Measurements from ENCODE around the gene RHOB.

DNA sequence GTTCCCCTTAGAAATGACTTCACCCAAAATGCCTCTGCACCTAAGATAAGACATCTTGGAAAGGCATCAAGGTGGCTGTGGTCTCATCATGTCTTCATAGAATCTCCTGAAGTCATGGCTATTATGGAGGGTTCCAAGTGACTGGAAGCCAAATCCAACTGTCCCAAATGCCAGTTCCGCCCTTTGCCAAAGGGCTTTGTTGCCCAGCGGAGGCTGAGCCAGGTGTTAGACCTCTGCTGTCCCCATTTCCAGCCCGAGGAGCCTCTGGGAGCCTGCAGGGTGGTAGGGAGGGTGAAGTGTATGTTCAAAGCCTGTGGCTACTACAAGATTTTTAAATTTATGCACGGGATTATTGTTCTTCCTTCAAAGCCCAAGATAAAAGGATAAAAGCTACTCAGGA, 25.7 kb downstream of the RHOB start:
- TF ChIP-seq, protein P1, sequence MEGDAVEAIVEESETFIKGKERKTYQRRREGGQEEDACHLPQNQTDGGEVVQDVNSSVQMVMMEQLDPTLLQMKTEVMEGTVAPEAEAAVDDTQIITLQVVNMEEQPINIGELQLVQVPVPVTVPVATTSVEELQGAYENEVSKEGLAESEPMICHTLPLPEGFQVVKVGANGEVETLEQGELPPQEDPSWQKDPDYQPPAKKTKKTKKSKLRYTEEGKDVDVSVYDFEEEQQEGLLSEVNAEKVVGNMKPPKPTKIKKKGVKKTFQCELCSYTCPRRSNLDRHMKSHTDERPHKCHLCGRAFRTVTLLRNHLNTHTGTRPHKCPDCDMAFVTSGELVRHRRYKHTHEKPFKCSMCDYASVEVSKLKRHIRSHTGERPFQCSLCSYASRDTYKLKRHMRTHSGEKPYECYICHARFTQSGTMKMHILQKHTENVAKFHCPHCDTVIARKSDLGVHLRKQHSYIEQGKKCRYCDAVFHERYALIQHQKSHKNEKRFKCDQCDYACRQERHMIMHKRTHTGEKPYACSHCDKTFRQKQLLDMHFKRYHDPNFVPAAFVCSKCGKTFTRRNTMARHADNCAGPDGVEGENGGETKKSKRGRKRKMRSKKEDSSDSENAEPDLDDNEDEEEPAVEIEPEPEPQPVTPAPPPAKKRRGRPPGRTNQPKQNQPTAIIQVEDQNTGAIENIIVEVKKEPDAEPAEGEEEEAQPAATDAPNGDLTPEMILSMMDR (IDR thresholded peaks at IDR 0.05) = no peak
- no peak for TF ChIP-seq POLR2A (IDR thresholded peaks at IDR 0.05)

All from body of pancreas (tissue), 4 donors.